Osteocyte (in vitro differentiated cells): ENCODE measurements around the gene TNRC6A. TPM values are rescaled to one million over a fixed set of nuclear protein-coding genes. Genes with fewer than 3 reads are reported as not detected.
"Not testable (repeated sequence)": the region's sequence is repeated elsewhere in the genome, so short reads cannot be mapped to it uniquely, and the experiment has no call there.

Source experiments
- DNase-seq: peaks from one replicate; pipeline ENCODE4 v3.0.0; 2021; ENCODE audit warnings: mixed read lengths; ENCODE audit not compliant: unreplicated experiment; ENCODE audit errors: extremely low spot score
- H3K27ac Mint-ChIP-seq: one replicate; pipeline ENCODE4 v1.8.0; 2021; ENCODE audit warnings: mild to moderate bottlenecking, mixed read lengths; ENCODE audit not compliant: unreplicated experiment
- H3K27me3 Mint-ChIP-seq: one replicate; pipeline ENCODE4 v1.8.0; 2021; ENCODE audit warnings: mixed read lengths; ENCODE audit not compliant: unreplicated experiment
- H3K36me3 Mint-ChIP-seq: one replicate; pipeline ENCODE4 v1.8.0; 2021; ENCODE audit warnings: mixed read lengths; ENCODE audit not compliant: unreplicated experiment
- H3K4me1 Mint-ChIP-seq: one replicate; pipeline ENCODE4 v1.8.0; 2021; ENCODE audit warnings: mixed read lengths; ENCODE audit not compliant: unreplicated experiment
- H3K4me3 Mint-ChIP-seq: one replicate; pipeline ENCODE4 v1.8.0; 2021; ENCODE audit warnings: mild to moderate bottlenecking, moderate library complexity, mixed read lengths; ENCODE audit not compliant: unreplicated experiment
- H3K9me3 Mint-ChIP-seq: one replicate; pipeline ENCODE4 v1.8.0; 2021; ENCODE audit warnings: mixed read lengths; ENCODE audit not compliant: unreplicated experiment
- total RNA-seq: library from RNA; stranded (reverse); gene quantifications from 2 replicates; pipeline ENCODE4 v1.2.1, GENCODE V29; 2021
- TF ChIP-seq, protein P1 (sequence below): fragments of 200-600 bp; sonication (generic); IDR thresholded peaks from 2 replicates; pipeline ENCODE4 v1.5.0; 2021; ENCODE audit warnings: antibody characterized with exemption, mild to moderate bottlenecking, moderate library complexity

Gene TNRC6A
- total RNA-seq, 1 donor from 2014 or later = 68.0 TPM

DNA sequence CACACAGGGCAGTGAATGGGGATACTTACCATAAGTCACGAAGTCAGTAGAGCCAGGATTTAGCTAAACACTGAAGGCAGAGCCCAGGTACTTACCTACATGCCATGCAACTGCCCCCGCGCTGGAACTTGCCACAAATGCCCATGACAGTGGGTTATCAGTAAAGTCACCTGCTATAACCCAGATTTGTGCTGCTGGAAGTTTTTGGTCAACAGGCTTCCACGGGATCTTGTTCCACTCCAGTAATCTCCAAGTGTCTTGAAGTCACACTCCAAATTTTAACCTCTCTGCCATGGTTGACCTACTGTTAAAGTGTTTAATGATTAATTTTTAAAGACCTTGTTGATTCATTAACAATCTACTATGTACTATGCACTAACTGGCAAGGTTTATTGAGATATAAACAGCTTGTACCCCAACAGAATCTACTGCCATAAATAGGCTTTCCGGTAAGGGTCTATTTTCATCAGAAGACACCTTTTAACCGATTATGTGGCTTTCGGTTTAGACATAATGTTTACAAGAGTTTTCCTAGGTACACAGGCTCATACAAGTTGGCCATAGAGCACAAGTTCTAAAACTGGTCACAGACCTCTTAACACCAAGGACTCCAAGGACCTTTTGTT, 110.0 kb downstream of the TNRC6A start:
- Mint-ChIP-seq H3K27me3 (no peaks in the 10 kb centered on the region), H3K4me3 (no peak overlapping the region), H3K9me3 (no peaks in the 10 kb centered on the region), H3K27ac (no peak overlapping the region), H3K4me1 (peaks cover 12% of the 10 kb centered on the region), H3K36me3 (no peaks in the 10 kb centered on the region)
- no peak for DNase-seq
- TF ChIP-seq, protein P1, sequence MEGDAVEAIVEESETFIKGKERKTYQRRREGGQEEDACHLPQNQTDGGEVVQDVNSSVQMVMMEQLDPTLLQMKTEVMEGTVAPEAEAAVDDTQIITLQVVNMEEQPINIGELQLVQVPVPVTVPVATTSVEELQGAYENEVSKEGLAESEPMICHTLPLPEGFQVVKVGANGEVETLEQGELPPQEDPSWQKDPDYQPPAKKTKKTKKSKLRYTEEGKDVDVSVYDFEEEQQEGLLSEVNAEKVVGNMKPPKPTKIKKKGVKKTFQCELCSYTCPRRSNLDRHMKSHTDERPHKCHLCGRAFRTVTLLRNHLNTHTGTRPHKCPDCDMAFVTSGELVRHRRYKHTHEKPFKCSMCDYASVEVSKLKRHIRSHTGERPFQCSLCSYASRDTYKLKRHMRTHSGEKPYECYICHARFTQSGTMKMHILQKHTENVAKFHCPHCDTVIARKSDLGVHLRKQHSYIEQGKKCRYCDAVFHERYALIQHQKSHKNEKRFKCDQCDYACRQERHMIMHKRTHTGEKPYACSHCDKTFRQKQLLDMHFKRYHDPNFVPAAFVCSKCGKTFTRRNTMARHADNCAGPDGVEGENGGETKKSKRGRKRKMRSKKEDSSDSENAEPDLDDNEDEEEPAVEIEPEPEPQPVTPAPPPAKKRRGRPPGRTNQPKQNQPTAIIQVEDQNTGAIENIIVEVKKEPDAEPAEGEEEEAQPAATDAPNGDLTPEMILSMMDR = no peak

DNA sequence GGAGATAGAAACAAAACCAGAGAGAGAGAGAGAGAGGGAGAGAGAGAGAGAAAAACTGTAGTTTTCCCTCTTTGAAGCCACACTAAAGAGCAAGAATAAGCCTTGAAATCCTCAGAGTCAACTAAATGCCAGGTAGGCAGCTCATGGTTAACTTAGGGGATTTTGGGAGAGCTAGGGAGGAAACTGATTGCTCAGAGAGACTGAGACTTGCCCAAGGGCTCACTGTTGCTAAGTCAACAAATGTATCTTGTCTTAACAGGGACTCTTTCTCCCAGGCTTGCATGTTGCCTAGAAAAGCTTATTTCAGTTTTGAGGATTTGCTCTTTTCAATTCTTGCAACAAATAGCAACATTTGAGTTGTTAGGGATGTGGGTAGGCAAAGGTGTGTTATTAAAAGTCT, 111.8 kb downstream of the TNRC6A start:
- H3K36me3 Mint-ChIP-seq = no peaks in the 10 kb centered on the region

DNA sequence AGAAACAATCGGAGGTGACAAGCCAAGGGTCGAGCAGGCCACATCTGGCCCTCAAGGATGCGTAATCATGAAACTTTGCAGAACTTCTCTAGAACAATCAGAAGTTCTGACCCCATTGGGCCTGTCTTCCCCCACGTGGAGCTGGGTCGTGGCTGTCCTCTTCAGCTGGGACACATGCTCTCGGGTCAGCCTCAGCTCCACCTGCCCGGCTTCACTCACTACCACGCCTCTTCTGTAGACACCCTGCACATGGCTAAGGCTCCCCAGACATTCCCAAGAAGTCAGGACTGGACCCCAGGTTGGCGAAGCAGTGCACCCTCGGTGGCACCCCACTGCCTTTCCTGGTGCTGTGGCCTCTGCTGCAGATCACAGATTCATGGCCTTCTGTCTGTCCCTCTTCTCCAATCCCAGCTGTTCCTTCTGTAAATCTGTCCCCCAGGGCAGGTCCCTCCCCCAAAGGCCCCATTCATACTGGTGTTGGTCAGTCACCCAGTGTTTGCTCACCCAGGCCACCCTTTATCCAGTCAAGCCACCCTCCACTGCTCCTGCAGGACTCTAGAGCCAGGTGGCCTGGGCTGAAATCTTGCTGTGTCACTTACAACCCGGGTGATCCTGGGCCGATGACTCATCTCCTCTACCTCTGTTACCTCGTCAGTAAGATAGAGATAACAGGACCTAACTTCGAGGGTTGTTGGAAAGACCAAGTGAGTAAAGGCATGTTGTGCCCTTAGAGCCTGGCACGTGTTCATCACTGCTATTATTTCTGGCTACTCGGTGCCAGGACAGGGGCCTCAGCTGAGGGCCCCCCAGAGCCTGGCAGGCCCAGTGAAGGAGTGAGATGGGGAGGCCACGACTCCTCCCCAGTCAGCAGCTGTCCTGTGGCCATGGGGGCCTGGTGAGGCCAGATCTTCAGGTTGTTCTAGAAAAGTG, 114.9 kb downstream of the TNRC6A start:
- no peak for DNase-seq
- Mint-ChIP-seq H3K9me3 (no peaks in the 10 kb centered on the region), H3K36me3 (no peaks in the 10 kb centered on the region), H3K27ac (no peak overlapping the region), H3K4me3 (no peak overlapping the region), H3K27me3 (no peaks in the 10 kb centered on the region), H3K4me1 (peaks cover 3% of the 10 kb centered on the region)
- TF ChIP-seq, protein P1 = no peak

More for the DNA sequence above, 111.8 kb downstream of the TNRC6A start:
- H3K27me3 Mint-ChIP-seq = no peaks in the 10 kb centered on the region
- H3K9me3 Mint-ChIP-seq = no peaks in the 10 kb centered on the region
- no peak for DNase-seq
- no peak overlapping the region for H3K4me3 Mint-ChIP-seq
- no peak overlapping the region for H3K27ac Mint-ChIP-seq
- H3K4me1 Mint-ChIP-seq = peaks cover 9% of the 10 kb centered on the region
- TF ChIP-seq, protein P1 = no peak

DNA sequence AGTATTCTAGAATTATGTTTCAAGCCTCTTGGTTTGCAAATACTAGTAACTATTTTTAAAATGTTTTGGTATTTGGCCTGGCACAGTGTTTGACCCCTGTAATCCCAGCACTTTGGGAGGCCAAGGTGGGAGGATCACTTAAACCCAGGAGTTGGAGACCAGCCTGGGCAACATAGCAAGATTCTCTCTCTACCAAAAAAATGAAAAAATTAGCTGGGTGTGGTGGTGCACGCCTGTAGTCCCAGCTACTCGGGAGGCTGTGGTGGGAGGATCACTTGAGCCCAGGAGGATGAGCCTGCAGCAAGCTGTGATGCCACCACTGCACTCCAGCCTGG, 115.5 kb downstream of the TNRC6A start:
- H3K9me3 Mint-ChIP-seq, H3K36me3 Mint-ChIP-seq, DNase-seq, H3K27ac Mint-ChIP-seq, H3K27me3 Mint-ChIP-seq, H3K4me3 Mint-ChIP-seq, H3K4me1 Mint-ChIP-seq: not testable (repeated sequence)

DNA sequence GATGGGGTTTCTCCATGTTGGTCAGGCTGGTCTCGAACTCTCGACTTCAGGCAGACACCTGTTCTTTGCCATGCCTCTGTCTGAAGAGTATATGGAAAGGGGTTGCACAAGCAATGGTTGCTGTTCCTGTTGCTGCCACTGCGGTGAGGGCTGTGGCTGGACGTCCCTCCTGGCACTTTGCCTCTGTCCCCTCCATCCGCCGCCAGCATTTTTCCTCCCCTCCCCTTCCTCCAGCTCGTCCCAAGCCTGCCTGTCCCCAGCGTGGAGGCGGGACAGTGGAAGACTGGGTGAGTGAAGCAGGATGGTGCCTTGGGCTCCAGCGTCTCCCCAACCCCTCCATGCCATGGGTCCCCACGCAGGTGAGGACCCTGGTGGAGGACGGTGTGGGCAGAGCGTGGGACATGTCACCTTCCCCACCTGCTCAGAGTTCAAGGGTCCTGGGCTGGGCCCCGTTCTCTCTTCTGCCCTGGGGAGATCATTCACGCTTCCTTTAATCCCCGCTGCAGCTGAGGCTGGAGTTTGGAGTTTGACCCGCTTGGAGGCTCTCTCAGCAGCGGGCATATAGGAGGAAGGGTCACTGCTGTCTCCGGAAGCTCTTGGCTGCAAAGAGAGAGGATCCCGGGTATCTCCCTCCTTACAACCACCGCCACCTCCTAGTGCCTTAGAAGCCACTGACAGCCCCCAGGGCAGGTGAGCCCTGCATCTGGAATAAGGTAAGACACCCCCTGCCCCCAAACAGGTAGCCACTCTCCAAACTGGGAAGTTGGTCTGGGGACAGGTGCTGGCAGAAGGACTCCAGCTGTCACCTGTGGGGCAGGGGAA, 116.5 kb downstream of the TNRC6A start, which contains the start of gene SLC5A11:
TSS of gene SLC5A11 (plus strand) at position 238 of the 822 bp plus-strand sequence. CDS start 12,681 bp downstream, outside the sequence.
- Mint-ChIP-seq H3K9me3 (no peaks in the 10 kb centered on the region), H3K36me3 (no peaks in the 10 kb centered on the region), H3K4me3 (no peak within 1 kb of the TSS), H3K27me3 (no peaks in the 10 kb centered on the region), H3K27ac (no peak within 1 kb of the TSS), H3K4me1 (peaks cover 3% of the 10 kb centered on the region)
- no peak for DNase-seq
- TF ChIP-seq, protein P1 = no peak
